ENCODE measurements around the gene RGL2.

Gene RGL2

GRCh38 chr6:33273924-33274902, 24.5 kb downstream of the RGL2 start:
- Histone ChIP-seq H3K27me3 (ENCODE audit: control insufficient read depth, low read length) (no peaks in the 10 kb centered on the region), H4K20me1 (ENCODE audit: control insufficient read depth, insufficient read depth, low read depth, low read length) (peaks cover 25% of the 10 kb centered on the region), H3K9me3 (ENCODE audit: control insufficient read depth, insufficient read depth, low read length) (no peaks in the 10 kb centered on the region), H3K36me3 (ENCODE audit: control insufficient read depth, low read length) (peaks cover 82% of the 10 kb centered on the region), H3K9me2 (replicated peaks; ENCODE audit: control insufficient read depth, low read length) (no peaks in the 10 kb centered on the region), H3K4me1 (ENCODE audit: control insufficient read depth, low read length) (peaks cover 62% of the 10 kb centered on the region), H3K27ac (ENCODE audit: low read depth, low read length) (peak overlapping the region; percentile 80), H3K4me2 (ENCODE audit: low read length) (peak overlapping the region; percentile 99), H3F3A (ENCODE audit: control insufficient read depth, insufficient read depth) (peaks cover 66% of the 10 kb centered on the region), H3K4me3 (ENCODE audit: low read length) (peak overlapping the region; percentile 93), H3K79me2 (ENCODE audit: control insufficient read depth, low read length) (peaks cover 66% of the 10 kb centered on the region)
- TF ChIP-seq EZH2phosphoT487 (IDR thresholded peaks at IDR 0.05; ENCODE audit: borderline replicate concordance, low read length): no peak
- no peak for TF ChIP-seq CTCF (IDR thresholded peaks at IDR 0.05; ENCODE audit: low read depth, low read length, poor library complexity, severe bottlenecking)

- H4K20me1 ChIP-seq (ENCODE audit: control insufficient read depth, insufficient read depth, low read depth, low read length): peaks cover 25% of the 10 kb centered on the region
- H3K9me3 ChIP-seq (ENCODE audit: control insufficient read depth, insufficient read depth, low read length): no peaks in the 10 kb centered on the region
- peak overlapping the region; percentile 99 for H3K4me2 ChIP-seq (ENCODE audit: low read length)
- peaks cover 61% of the 10 kb centered on the region for H3F3A ChIP-seq (ENCODE audit: control insufficient read depth, insufficient read depth)
- peak overlapping the region; percentile 80 for H3K27ac ChIP-seq (ENCODE audit: low read depth, low read length)
- peaks cover 82% of the 10 kb centered on the region for H3K36me3 ChIP-seq (ENCODE audit: control insufficient read depth, low read length)
- H3K79me2 ChIP-seq (ENCODE audit: control insufficient read depth, low read length): peaks cover 67% of the 10 kb centered on the region
- H3K4me1 ChIP-seq (ENCODE audit: control insufficient read depth, low read length): peaks cover 58% of the 10 kb centered on the region
- H3K4me3 ChIP-seq (ENCODE audit: low read length): peak overlapping the region; percentile 93
- no peak for TF ChIP-seq EZH2phosphoT487 (IDR thresholded peaks at IDR 0.05; ENCODE audit: borderline replicate concordance, low read length)
- no peak for TF ChIP-seq CTCF (IDR thresholded peaks at IDR 0.05; ENCODE audit: low read depth, low read length, poor library complexity, severe bottlenecking)
- H3K27me3 ChIP-seq (ENCODE audit: control insufficient read depth, low read length): no peaks in the 10 kb centered on the region
- no peaks in the 10 kb centered on the region for H3K9me2 ChIP-seq (replicated peaks; ENCODE audit: control insufficient read depth, low read length)
These were observed 25.4 kb downstream of the RGL2 start for GRCh38 chr6:33273129-33273923.

GRCh38 chr6:33272275-33273128, 26.2 kb downstream of the RGL2 start:
- peak overlapping the region; percentile 80 for H3K27ac ChIP-seq (ENCODE audit: low read depth, low read length)
- H3K4me1 ChIP-seq (ENCODE audit: control insufficient read depth, low read length): peaks cover 50% of the 10 kb centered on the region
- peaks cover 53% of the 10 kb centered on the region for H3F3A ChIP-seq (ENCODE audit: control insufficient read depth, insufficient read depth)
- H3K9me3 ChIP-seq (ENCODE audit: control insufficient read depth, insufficient read depth, low read length): no peaks in the 10 kb centered on the region
- peak overlapping the region; percentile 93 for H3K4me3 ChIP-seq (ENCODE audit: low read length)
- peaks cover 82% of the 10 kb centered on the region for H3K36me3 ChIP-seq (ENCODE audit: control insufficient read depth, low read length)
- TF ChIP-seq CTCF (IDR thresholded peaks at IDR 0.05; ENCODE audit: low read depth, low read length, poor library complexity, severe bottlenecking) (no peak), EZH2phosphoT487 (IDR thresholded peaks at IDR 0.05; ENCODE audit: borderline replicate concordance, low read length) (no peak)
- H3K27me3 ChIP-seq (ENCODE audit: control insufficient read depth, low read length): no peaks in the 10 kb centered on the region
- peaks cover 67% of the 10 kb centered on the region for H3K79me2 ChIP-seq (ENCODE audit: control insufficient read depth, low read length)
- H4K20me1 ChIP-seq (ENCODE audit: control insufficient read depth, insufficient read depth, low read depth, low read length): peaks cover 25% of the 10 kb centered on the region
- H3K9me2 ChIP-seq (replicated peaks; ENCODE audit: control insufficient read depth, low read length): no peaks in the 10 kb centered on the region
- H3K4me2 ChIP-seq (ENCODE audit: low read length): peak overlapping the region; percentile 99

Data from DOHH2 (cell line).